NB4 (cell line): ENCODE results near the gene NDUFB10.

Experiments used
- POLR2A ChIP-seq: IDR thresholded peaks from 2 replicates; pipeline ENCODE4 v1.6.1; 2011; ENCODE audit warnings: mild to moderate bottlenecking; ENCODE audit not compliant: insufficient read length; ENCODE audit errors: extremely low read depth
- TF ChIP-seq, protein P1 (sequence below): IDR thresholded peaks from one replicate; pipeline ENCODE4 v1.5.1; 2012; ENCODE audit warnings: low read depth, low read length
- TF ChIP-seq, protein P2 (sequence below): IDR thresholded peaks from 2 replicates; pipeline ENCODE4 v1.6.1; 2011; ENCODE audit warnings: low read depth, low read length

DNA sequence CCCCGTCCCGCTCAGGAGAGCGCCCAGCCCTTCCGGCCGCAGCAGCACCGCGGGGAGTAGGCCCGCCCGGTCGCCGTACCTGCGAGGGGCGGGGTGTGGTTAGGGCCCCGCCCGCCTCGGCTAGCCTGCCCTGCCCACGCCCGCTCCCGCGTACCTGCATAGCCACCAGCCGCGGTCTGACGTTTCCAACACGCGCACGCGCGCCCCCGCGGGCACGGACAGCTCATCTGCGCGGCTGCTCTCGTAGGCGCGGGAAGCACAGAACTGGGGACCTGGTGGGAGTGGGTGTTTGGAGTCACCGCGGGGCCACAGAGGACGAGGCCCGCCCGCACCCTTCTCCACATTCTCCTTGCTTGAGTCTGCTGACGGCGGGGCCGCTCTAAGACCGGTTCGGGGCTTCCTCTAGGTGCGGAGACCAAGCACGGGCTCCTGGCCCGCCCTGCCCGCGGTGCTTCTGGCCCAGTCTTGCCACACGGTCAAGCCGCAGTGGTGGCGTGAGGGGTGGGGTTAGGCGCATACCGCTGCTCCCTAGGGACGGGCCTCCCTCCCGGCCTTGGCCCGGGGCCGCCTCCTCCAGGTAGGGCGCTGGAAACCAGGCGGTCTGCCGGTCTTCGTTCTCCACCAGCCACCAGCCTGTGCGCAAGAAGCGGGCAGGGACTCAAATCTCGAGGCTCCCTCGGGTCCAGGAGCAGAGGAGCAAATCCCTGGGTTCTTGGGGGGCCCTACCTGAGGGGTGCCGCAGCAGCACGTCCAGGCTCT is 20.1 kb downstream of the NDUFB10 start:
- no peak for TF ChIP-seq POLR2A
- TF ChIP-seq, protein P1, sequence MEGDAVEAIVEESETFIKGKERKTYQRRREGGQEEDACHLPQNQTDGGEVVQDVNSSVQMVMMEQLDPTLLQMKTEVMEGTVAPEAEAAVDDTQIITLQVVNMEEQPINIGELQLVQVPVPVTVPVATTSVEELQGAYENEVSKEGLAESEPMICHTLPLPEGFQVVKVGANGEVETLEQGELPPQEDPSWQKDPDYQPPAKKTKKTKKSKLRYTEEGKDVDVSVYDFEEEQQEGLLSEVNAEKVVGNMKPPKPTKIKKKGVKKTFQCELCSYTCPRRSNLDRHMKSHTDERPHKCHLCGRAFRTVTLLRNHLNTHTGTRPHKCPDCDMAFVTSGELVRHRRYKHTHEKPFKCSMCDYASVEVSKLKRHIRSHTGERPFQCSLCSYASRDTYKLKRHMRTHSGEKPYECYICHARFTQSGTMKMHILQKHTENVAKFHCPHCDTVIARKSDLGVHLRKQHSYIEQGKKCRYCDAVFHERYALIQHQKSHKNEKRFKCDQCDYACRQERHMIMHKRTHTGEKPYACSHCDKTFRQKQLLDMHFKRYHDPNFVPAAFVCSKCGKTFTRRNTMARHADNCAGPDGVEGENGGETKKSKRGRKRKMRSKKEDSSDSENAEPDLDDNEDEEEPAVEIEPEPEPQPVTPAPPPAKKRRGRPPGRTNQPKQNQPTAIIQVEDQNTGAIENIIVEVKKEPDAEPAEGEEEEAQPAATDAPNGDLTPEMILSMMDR: no peak
- TF ChIP-seq, protein P2, sequence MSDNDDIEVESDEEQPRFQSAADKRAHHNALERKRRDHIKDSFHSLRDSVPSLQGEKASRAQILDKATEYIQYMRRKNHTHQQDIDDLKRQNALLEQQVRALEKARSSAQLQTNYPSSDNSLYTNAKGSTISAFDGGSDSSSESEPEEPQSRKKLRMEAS: no peak
